Posterior cingulate gyrus (tissue), 11 donors: ENCODE data around the gene RPS6KA2.
A peak's percentile ranks its signal among the peaks of the same experiment; 100 is the strongest.

Experiments
- DNase-seq, 10 donors: peaks; one replicate each; pipeline versions ENCODE4 v3.0.0 to v3.0.0-alpha.2; 2020 to 2021; ENCODE audit warnings: mixed read lengths in 3 of 10
- intact Hi-C: fragments of 100-400 bp; cut with DNase I; formaldehyde crosslinking; loops from one replicate; pipeline ENCODE4 v1.15.1; 2023

Gene RPS6KA2

DNA sequence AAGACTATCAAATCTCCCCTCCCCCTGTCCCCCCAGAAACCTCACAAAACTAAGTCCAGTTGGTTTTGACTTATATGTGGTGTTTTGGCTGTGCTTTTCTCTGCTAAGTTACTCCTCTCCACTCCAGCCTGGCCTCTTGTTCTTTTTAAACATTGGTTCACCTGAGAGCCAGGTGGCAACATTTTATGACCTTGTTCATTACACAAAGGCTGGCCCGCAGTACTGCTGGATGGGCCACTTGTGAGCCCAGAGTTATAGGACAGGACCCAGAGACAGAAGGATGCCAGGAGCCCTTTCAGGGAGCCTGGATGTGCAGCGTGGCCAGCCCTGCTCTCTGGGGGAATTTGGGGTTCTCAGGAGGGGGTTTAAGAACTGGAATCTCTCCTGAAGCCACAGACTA lies 130.6 kb downstream of the RPS6KA2 start:
- intact Hi-C loops, result no loop called here
- no peak for DNase-seq

DNA sequence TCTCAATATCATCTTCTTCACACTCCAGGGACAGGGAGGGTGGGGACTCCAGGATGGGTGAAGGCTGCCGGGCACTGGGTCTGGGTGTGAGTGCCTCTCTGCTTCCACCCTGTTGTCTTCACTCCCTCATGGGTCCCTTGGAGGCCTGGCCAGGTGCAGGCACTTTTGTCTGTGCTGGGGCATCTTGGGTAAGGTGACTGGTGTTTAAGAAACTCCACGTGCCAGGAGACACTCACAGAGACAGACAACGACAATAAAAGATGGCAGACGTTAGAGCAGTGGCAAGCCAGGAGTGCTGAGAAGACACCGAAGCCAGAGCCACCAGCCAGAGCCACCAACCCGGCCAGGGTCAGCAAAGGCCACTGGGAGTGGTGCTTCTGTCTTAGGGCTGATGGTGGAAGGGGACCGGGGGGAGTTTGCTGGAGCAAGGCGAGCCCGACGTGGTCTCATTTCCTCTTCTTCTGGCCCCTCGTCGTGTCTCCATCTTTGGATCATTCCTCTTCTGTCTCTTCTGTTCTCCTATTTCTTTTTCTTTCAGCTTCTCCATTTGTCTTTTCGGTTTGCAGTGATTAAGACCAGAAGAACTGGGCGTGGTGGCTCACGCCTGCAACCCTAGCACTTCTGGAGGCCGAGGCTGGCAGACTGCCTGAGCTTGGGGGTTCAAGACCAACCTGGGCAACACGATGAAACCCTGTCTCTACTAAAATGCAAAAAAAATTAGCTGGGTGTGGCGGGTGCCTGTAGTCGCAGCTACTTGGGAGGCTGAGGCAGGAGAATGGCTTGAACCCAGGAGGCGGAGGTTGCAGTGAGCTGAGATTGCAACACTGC lies 131.3 kb downstream of the RPS6KA2 start:
- peak in 2 of 10 donors; percentile 63 to 72 for DNase-seq
- intact Hi-C loops, result no loop called here

DNA sequence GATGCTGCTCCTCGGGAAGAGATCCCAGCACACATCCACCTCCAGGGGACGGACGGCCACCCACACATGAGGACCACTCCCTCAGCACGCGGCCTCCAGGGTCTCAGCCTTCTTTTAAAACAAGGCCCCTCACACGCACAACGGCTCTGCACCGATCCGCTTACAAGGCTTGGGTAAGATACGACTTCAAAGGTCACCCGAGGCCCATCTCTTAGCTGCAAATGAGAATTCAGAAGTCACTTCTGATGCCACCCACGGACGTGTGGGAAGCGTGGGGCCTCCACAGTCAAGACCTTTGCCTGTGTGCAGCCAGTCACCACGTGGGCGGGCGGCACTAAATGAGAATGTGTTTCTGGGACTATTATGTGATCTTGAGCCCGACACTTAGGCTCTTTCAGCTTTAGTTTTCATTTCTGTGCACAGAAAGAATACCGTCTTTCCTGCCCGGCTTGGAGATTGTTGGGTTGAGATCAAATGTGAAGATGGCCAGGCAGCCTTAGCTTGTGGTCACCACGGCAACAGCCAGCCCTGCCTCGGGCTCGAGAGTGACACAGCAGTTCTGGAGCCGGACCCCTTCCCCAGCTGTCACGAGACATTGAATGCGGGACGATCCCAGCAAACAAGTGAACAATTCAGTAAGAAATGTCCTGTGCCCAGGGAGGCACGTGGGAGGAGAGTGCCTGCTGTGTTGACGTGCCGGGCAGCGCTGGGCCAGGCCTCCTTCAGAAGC lies 132.1 kb downstream of the RPS6KA2 start:
- DNase-seq, result peak in 9 of 10 donors; percentile 35 to 93 (median 64)
- intact Hi-C loops, result no loop called here

DNA sequence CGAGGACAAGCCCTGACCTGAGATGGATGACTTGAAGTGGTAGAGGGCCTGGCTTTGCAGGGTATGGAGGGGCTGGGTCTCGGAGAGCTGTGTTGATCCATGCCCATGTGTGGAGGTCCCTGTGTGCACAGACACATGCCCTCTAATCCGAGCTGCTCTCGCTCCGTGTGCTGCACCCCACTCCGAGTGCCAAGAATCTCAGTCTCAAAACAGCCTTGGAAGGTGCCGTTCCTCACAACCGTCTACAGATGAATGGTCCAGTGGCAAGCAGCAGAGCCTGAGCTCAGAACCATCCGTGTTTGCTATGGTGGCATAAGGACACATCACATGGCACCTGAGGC lies 133.0 kb downstream of the RPS6KA2 start:
- intact Hi-C loops, result no loop called here
- DNase-seq, result no peak

DNA sequence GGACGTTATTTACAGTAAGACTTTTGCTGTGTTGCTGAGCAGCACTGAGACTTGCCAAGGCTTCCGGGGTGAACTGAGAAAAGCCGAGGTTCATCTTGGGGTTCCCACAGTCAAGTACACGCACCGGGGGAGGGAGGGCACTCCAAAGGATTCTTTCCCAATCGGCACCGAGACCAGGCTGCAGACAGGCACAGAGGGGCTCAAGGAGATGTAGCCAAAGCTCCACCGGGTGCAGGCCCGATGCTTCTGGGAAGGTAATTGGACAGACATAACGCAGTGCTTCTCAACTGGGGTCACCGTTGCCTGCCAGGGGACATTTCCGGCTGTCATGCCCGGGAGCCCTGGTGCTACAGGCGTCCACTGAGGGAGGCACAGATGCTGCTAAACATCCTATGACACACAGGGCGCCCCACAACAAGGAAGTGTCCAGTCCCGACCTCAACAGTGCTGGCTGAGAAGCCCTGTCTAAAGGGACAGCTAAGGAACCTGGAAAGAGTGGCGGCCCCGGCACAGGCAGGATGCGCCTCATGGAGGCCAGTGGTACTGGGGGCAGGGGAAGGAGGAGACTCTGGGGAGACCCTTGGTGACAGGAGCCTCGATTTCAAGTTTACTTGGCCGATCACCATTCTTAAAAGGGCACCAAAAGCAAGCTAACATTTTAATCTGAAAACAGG lies 133.5 kb downstream of the RPS6KA2 start:
- peak in 2 of 10 donors; percentile 50 to 66 for DNase-seq
- intact Hi-C loops, result no loop called here

DNA sequence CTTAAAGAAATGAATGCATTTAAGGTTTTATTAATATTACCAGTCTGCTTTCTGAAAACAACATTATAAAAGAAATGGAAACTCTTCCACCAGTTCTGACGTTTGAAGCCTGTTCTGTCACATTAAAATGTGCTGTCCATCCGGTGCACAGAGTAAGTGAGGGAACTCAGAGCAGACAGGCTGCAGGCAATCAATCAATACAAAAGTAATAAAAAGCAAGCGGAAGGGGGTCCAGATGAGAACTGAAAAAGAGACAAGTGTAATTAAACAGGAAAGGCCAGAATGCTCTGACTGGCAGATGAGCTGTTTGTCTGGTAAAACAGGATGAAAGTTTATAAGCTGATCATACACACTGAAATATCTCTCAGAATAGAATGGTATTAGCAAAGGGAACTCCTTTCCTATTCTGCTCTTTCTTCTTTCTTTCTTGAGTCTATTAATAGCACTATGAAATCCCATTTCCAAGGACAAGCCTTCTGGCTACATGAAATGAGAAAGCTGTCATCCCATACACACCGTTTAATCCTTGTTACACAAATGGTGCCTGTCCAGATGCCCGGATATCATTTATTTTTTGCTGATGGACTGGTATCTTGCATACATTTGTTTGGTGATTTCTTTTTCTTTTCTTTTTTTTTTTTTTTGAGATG lies 134.8 kb downstream of the RPS6KA2 start:
- no peak for DNase-seq
- intact Hi-C loops, result no loop called here

DNA sequence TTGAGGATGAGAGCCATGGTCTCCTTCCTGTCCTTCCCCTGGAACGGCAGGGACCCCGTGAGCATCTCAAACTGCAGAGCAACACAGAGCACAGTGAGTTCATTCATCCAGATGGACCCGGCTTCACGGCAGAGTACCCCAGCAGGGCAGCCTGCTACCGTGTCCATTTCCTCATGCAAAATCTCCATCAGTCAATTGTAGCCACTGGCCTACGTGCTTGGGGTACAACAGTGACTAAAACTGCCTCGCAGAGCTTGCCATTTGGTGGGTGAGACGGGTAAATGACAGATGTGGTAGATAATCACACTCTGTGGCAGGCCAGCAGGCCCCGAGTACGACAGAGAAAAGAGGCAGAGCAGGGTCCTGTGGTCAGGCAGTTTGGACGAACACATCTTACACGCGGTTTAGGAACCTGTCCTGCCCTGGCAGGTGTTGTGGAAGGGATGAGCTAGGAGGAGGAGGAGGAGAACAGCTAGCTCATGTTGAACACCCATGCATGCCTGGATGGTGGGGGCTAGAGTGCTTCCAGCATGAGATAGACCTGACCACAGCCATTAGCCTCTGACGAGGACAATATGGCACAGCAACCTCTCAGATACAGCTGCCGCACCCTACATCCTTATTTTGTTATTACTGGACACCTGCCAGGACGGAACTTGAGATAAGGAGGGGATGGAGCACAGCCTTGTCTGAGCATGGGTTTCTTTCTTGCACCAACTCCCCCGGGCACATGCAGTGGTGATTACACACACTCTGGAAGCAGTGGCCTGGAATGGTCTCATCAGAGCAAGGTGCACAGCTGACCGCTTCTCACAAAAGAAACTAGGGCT lies 136.2 kb downstream of the RPS6KA2 start:
- intact Hi-C loops, result no loop called here
- DNase-seq, result no peak

DNA sequence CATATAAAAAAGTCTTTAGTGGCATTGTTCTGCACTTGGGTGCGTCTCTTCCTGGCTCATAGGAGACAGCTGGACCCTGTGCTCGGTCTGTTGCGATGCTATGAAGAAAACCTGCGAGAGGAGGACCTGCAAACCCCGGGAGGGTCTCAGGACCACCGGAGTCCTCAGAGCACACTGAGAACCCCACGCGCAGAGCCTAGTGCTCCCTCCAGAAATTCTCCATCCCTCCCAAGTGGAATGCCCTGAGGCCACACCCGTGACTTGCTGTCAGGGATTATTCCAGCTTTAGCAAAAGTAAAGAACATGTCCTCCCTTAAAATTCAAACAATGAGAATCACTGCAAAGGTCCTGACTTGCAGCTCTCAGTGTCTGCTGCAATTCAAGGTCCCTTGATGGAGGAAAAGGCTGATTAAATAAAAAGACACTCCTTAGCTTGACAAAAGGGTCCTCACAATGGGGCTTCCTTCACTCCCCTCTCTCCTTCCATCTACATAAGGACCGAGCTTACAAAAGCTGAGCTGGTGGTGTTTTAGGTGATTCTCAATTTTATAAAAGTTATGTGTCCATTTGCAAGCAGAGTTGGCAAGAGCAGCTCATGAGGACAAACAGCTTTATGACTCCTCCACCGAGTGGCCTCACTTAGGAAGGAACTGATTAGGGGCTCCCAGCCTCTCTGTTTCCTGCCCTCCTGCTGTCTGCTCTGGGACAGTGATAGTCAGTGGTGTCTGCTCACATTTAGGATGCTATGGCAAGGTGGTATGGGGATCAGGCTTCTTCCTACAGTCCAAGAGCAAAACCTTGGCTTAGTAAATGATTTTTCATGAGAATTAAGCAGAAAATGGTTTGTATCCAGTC lies 137.5 kb downstream of the RPS6KA2 start:
- intact Hi-C loops, result no loop called here
- DNase-seq, result no peak

DNA sequence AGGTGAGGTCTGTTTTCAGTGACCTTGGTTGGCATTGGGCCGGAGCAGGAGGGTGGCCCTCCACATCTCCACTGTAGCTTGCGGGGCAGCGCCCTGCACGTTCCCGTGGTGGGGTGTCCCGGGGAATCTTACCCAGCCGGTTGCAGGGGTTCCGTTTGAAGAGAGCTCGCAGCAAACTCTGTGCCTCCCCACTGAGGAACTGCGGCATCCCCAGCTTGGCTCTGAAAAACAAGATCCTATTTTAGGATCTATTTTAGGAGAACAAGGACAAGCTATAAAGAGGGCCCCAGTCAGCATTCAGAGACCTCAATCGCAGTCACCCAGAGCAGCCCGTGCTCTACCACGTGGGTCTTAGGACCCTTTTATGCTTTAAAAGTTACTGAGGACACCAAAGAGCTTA lies 138.3 kb downstream of the RPS6KA2 start:
- peak in 1 of 10 donors; percentile 73 for DNase-seq
- intact Hi-C loops, result no loop called here

DNA sequence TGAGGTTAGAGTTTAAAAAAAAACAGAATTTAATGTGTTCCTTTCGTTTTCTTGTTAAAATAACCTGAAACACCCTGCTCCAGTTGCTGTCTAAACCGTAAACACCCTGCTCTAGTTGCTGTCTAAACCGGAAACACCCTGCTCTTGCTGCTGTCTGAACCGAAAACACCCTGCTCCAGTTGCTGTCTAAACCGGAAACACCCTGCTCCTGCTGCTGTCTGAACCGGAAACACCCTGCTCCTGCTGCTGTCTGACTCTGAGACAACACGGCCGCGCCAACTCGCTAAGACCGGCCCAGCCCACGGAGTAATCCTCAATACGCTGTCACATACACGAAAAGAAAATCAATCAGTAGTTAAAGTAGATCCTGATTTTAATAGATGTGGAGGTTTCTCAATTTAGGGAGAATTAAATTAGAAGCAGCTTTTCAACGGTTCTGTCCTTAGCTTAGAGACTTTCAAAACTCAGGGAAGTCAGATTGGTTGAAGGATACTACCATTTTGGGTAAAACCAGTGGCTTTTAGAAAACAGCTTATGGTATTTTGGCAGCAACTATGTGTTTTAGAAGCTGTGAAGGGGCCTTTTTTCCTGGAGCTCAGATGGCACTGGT lies 138.9 kb downstream of the RPS6KA2 start:
- intact Hi-C loops, result no loop called here

DNA sequence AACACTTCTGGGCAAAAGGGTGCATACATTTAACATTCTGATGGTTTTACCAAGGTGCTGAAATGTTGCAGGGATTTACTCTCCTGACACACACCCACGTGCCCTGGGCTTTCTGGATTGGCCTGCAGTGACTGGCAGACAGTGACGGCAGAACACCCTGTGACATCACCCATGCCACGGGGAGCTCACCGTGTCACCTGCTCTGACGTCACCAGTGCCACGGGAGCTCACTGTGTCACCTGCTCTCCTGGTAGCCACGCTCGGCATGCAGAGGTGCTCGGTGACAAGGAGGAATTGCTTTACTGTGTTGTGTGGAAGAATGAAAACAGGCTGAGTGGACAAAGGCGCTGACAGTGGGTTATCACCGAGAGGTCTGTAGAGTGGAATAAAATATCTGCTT lies 139.9 kb downstream of the RPS6KA2 start:
- peak in 1 of 10 donors; percentile 49 for DNase-seq
- intact Hi-C loops, result no loop called here

More for the DNA sequence above, 138.9 kb downstream of the RPS6KA2 start:
- DNase-seq, result no peak

DNA sequence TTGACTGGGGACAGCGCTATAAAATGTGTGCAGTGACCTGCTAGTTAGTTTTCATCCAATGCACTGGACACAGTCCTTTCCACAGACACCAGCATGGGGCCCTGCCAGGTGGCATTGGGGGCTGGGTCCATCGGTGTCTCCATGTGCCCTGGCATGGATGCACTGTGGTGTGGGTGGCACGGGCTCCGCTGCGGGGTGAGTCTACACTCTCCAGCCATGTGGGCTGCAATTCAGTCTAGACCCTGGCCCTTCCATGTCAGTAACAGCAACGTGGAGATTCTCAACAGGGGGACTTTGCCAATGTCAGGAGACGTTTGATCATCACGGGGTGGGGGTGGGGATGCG lies 140.5 kb downstream of the RPS6KA2 start:
- DNase-seq, result peak in 2 of 10 donors; percentile 60 to 81
- intact Hi-C loops, result no loop called here

DNA sequence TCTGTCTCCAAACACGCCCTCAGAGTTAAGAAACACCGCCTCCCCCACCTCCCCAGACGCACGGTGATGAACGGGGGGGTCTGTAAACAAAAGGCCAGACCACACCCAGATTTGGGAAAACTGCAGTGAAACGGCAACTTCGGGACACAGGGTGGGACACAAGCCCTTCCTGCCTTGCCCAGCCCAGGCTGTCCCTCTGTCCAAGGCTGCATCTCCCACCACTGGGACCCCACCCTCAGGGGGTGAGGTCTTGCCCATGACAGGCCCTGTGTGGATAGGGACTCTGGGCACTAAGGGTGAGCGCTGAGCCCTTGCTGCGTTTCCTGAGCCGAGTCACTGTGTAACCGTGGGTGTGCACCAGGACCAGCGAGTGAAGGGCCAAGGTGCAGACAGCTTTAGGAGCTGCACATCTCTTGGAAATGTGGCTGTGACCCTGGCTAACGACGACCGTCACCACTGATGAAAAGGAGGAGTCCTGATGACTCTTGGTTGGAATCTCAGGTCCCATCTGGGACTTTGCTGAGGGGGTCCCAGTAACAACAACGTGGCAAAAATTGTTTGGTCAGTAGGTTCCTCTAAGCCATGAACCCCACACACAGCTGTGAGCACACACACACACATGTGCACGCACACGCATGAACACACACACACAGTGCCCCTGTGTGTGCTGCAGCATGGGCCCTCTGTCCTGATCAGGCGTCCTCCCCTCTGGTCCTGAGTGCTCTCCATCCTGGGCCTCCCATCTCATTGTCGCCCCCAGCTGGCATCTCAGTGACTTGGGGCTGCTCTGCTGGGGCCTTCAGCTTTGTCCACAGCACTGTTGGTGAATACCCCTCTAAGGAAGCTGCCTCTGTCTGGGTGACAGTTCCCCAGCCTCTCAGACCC lies 141.2 kb downstream of the RPS6KA2 start:
- intact Hi-C loops, result no loop called here
- peak in 3 of 10 donors; percentile 17 to 62 (median 42) for DNase-seq

DNA sequence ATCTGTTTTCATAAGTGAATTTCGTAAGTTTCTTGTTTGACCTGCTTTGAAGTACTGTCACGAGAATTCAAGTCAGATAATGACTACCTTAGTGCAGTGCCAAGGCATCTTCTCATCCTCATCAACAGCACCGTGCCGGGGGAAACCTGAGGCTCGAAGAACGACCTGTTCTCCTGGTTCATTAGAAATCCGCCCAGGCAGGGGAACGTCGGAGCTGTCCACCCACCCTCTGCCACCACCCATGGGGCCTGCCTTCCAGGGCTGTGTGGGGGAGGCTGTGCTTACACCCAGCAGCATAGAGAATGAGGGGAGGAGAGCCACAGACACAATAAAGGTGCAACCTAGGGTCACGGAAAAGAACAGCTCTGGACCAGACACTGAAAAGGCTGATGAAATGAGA lies 142.2 kb downstream of the RPS6KA2 start:
- intact Hi-C loops, result no loop called here
- peak in 3 of 10 donors; percentile 29 to 84 (median 69) for DNase-seq

DNA sequence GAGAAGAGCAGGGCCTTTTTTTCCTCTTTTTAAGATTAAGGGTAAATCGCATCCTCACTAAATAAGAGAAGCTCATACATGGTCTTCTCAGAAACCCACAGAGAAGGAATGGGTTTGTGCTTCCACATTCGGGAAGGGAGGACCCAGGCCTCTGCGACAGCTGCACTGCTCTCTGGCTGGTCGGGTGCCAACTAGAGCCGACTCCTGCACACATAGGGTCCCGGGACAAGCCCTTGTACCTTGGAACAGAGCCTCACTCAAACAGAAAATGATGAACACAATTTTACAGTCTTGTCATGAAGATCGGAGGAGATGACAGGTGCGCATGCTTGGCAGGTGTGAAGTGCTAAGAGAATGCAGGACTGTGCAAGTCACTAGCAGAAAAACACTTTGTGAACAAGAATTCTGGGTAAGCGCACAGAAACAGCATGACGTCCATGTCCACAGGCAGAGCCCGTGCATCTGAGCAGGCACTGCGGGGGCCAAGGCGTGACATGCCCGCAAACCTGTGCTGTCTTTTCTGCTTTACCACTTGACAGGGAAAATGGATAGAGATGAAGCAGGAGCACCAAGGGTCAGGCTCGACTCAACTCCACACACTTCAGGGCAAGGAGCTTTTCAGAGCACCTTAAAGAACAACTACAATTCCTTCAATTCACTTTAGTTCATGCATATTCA lies 143.3 kb downstream of the RPS6KA2 start:
- intact Hi-C loops, result no loop called here
- DNase-seq, result peak in 3 of 10 donors; percentile 28 to 79 (median 59)

DNA sequence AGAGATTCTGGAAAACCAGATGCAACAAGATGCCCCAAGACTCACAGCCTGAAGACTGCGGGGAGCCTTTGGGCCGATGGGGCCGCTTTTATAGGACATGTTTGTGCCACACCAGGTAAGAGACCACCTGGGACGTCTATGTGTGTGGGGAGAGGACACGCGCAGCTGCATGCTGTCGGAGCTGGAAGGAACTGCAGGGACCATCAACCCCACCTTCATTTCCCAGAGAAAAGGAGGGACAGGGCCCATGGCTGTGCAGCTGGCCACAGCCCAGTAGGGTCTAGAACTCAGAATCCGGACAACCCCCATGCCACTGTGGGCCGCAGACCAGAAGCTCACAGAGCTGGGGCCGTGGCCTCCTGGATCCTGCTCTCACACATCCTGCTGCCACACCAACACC lies 144.0 kb downstream of the RPS6KA2 start:
- DNase-seq, result peak in 2 of 10 donors; percentile 16 to 19
- intact Hi-C loops, result no loop called here
